GM21717 (cell line): Measurements from ENCODE around the gene CCDC28A.

Experiments
- ATAC-seq: cut with Tn5 transposase; IDR thresholded peaks from one replicate; pipeline ENCODE4 v1.9.1; 2021; ENCODE audit warnings: mild to moderate bottlenecking, moderate library complexity; ENCODE audit not compliant: unreplicated experiment

CCDC28A gene

DNA sequence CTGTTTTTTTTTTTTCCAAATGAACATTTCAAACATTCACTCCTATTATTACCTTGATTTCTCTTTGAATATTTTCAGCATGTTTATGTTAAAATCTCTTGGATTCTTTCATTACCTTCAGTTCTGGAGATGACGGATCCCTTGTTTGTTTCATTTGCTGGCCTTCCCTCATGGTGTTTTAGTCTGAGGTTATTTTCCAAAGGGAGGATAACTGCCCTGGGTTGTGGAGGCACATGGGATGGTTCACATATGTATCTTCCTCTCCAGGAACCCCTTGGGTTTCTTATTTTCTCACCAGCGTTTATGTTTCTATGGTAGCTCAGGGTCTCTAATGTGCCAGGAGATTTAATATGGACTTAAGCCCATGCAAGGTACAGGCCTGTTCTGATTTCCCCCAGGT is 58.6 kb downstream of the CCDC28A start:
- no peak for ATAC-seq

DNA sequence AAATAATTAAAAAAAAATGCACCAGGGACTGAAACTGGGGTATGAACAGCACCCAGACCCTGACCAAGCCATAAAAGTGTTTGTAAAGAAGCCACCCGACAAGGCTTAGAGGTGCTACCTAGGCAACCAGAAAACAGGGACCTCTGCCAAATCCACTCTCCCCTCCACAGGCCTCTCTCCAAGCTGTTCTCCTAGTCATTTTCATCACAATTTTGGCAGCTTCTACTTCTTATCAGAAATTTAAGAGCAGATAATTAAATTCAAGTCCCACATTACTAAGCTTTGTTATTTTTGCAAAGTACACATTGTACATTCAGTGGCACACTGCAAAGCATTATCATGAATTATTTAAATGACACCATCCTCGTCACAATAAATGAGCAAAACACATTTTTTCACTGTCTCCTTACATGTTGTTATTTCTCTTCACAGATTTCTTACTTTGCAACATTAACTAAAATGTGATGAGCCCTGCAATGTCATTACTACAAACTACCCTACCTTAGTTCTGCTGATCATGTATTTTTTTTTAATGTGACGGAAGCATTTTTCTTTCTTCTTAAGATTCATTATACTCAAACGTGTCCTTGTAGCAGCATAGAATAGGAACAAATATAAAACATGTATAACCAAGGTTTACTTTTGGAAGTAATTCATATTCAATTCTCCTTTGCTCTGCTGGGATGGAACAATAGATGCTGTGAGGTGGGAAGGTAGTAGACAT is 60.4 kb downstream of the CCDC28A start:
- ATAC-seq = no peak

DNA sequence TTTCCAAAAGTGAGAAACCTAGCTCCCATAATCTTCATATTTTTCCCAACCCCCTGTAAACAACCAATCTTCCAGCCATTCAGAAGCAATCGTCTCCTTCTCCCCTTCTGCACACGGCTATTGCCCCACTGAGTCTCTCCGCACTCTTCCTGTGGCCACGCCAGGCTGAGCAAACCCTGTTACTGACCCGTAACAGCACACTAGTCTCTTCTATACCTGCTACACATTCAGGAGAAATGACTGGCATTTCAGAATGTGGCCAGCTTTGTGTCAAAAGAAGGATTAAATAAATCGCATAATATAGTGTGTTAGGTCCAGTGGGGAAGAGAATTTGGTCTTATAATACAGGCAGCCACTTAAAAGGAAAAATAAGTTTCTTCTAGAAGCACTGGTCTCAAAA is 63.7 kb downstream of the CCDC28A start:
- no peak for ATAC-seq
